ENCODE data around the gene TPPP2.

DNA sequence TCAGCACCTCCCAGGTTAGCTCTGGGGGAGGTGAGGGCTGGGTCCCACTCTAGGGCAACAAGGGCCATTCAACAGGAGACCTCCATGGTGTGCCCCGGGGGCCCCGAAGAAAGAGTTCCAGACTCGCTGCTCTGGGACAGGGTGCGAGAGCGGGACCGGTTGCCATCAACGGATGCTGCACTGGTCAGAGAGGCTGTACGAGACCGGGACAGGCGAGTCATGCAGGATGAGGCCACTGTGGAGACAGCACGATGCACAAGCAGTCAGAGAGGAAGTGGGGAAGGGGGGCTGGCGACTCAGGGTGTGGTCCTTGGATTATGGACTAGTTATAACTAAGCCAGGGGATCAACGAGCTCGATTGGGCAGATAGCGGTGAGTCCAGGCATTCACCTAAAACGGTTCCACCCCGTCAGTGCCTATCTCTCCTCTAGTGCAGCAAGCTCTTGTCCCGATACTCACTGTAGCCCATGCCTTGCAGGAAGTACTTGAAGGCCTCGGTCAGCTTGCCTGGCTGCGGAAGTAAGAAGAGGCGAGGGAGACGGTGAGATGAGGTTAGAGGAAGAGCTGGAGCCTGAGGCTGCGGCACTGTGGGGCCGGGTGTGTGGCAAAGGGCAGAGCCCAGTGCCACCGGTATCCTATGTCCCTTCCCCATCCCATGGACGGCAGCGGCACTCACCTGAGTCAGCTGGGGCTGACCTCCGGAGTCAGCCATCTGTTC lies 12.3 kb upstream of the TPPP2 start:
- TF ChIP-seq CTCF (conservative IDR thresholded peaks at IDR 0.05; ENCODE audit: low read length): no peak
- no peak for TF ChIP-seq EZH2phosphoT487 (IDR thresholded peaks at IDR 0.05; ENCODE audit: borderline replicate concordance)
